ENCODE results near the gene SH3RF1.

The SH3RF1 gene

GRCh38 chr4:169133932-169134331 is 136.8 kb downstream of the SH3RF1 start:
- DNase-seq (ENCODE audit: low read depth): no peak

GRCh38 chr4:169132561-169133305 is 138.0 kb downstream of the SH3RF1 start:
- DNase-seq (ENCODE audit: low read depth): no peak

DNA sequence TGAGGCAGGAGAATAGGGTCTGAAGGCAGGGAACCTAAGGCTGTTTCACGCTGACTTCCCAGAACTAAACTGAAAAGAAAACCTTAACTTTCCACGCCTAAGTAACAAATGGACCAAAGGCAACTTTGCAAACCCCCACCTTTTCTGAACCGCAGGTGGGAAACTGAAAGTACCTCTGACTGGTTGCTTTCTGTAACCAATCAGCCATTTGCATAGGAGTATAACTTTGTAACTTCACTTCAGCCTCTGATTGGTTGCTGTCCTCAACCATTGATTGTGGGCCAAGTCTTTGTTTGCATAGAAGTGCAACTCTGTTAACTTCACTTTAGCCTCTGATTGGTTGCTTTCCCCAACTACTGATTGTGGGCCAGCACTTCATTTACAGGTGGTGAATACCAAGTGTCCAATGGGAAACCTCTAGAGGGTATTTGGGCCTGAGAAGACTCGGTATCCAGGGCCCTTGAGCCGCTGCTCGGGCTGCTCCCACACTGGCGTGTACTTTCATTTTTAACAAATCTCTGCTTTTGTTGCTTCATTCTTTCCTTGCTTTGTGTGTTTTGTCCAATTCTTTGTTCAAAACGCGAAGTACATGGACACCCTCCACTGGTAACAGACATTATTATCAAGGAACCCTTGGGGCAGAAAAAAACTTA is 139.1 kb downstream of the SH3RF1 start:
- DNase-seq (ENCODE audit: low read depth): no peak

DNA sequence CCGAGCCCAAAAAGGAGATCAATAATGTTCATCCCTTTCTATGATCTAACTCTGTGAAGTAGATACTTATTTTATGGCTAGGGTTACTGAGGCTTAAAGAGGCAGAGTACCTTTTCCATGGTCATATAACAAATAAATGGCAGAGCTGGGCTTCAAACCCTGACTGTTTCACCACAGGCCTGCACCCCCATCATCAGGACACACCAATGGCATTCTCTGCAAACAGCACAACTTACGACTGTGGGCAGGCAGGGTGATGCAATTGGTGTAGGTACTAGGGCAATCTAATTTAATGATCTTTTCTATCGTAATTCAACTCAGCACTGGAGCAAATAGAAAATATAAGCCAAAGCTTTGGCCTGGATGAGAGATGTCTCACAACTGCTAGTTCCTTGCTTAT is 141.9 kb downstream of the SH3RF1 start:
- no peak for DNase-seq (ENCODE audit: low read depth)

DNA sequence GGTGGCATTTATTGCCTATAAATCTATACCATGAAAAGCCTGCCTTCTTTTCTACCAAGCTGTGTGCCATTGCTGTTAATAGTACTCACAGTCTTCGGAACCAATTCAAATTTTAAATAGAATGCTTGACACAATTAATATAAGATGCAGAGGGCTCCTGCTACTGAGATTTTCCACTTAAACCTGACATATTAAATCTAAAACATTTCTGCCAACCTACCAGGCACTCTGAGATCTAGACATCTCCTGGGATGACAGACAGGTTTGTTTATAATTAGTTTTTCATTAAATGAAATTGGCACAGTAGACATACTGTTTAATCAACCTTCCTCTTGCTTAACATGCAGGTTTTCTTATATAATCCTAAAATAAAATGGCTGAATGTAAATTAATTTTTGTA is 143.4 kb downstream of the SH3RF1 start:
- no peak for DNase-seq (ENCODE audit: low read depth)

DNA sequence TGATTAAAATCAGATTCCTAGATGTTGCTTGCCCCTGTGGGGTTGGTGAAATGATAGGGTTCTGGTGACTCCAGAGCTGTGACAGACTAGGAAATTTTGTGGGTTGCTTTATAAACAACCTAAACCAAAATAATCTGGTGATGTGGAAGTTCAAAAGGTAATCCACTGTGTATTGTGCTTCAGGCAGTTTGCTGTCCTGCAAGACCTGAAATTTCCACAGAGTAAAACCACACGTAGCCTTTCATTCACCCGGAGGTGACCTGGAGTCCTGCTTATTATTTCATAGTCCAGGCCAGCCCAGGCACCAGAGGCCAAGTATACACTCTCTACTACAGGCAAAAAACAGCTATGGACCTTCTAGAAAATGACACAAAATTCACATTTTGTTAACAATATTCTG is 146.1 kb downstream of the SH3RF1 start:
- DNase-seq (ENCODE audit: low read depth): no peak

DNA sequence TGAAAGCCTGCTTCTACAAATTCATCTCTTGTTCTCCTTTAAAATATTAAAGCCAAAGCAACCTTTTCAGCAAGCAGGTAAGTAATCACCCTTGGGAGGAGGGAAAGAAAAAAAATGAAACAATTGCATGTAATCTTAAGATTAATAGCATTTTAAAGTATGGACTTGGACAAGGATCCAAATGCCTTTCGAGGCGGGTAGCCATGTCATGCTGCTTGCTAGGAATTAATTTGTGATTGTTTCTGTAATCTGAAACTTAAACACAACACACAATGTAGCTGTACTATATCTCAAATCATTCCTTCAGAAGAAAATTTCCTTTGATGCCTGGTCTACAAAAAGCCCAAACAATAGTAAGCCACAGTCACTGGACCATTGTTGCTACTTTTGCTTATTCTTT is 148.3 kb downstream of the SH3RF1 start:
- no peak for DNase-seq (ENCODE audit: low read depth)

- no peak for DNase-seq (ENCODE audit: low read depth)
These were observed 148.8 kb downstream of the SH3RF1 start for GRCh38 chr4:169121861-169122382.

DNA sequence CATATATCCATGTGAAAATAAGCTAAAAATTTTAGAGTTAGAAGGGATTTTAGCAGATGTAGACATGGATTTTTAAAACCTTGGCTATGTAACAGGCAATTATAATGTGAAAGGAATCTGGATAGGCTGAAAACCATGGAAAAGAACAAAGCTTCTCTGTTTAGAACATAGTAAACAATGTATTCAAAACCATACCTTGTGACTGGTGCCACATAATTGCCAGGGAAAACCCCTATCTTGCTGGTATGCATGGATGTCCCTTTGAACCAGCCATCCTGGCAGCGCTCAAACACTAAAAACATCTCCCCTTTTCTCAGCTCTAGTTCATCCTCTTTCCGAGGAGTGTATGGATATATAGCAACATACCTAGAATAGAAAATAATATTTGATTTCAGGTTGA is 150.1 kb downstream of the SH3RF1 start:
- no peak for DNase-seq (ENCODE audit: low read depth)

GRCh38 chr4:169119536-169119935 is 151.2 kb downstream of the SH3RF1 start:
- DNase-seq (ENCODE audit: low read depth): no peak

- no peak for DNase-seq (ENCODE audit: low read depth)
These were observed 153.1 kb downstream of the SH3RF1 start for GRCh38 chr4:169117591-169118081.

DNA sequence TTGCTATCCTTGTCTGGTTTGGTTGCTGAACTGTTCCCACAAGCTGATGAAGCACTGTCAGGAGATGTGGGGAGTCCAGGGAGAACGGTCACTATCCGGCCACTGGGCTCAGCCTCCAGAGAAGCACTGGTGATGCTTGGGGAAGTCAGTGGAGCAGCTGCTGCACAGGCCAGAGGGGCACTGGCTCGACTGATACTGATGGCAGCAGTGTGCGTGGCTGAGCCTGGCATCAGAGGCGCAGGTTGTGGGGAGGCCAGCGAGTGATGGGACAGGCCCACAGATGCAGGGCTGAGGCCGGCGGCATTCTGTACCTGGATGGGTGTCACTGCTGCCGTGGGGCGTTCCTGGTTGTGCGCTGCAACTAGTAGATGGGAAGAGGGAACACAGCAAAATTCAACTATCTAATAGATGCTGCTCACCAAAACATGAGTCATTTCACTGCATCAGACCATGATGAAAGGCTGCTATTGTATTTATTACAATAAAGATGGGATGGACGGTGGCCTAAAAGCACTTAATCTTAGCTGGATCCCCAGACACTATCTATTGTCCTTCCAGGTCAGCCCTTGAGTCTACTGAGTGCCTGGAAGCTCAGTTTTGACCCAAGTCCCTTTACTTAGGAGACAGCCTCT is 154.4 kb downstream of the SH3RF1 start:
- DNase-seq (ENCODE audit: low read depth): no peak

GRCh38 chr4:169115897-169116254 is 154.9 kb downstream of the SH3RF1 start:
- DNase-seq (ENCODE audit: low read depth): no peak

DNA sequence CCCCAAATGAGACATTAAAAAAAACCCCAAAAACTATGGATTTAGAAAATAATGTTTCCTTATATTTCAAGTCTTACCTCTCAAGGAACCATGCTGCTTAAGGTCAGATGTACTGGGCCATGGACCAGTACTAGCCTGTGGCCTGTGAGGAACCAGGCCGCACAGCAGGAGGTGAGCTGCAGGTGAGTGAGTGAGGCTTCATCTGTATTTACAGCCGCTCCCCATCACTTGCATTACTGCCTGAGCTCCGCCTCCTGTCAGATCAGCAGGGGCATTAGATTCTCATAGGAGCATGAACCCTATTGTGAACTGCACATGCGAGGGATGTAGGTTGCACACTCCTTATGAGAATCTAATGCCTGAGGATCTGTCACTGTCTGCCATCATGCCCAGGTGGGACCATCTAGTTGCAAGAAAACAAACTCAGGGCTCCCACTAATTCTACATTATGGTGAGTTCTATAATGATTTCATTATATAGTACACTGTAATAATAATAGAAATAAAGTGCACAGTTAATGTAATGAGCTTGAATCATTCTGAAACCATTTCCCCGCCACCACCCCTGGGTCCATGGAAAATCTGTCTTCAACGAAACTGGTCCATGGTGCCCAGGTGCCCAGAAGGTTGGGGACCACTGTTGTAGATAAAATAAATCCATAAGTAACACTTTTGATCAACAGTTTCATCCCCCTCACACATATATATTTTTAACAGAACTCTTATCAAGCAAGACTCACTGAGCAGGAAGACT is 155.4 kb downstream of the SH3RF1 start:
- no peak for DNase-seq (ENCODE audit: low read depth)

DNA sequence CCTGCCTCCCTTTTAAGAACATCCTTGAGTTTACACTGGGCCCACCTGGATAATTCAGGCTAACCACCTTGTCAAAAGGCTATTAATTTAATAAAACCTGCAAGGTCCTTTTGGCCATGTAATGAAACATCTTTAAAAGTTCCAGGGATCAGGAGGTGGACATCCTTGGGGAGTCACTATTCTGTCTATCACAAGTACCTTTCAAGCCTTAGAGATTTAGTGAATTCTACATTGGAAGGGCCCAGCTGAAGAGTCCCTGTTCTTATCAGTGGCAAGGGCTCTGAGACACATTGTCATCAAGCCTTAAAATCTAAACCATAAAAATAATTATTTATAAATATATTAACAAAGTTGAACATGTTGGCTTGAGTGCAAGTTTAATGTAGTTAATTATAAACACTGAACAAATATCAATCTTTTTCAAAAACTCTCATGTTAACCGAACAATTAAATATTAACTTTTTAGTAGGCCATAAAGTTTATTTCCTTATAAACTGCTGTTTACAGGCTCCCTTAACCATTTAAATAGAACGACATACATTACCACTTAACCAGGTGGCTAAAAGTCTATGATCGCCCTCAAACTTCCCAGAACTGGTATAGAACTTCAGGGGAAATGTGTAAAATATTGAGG is 156.3 kb downstream of the SH3RF1 start:
- no peak for DNase-seq (ENCODE audit: low read depth)

GRCh38 chr4:169110633-169111032 is 160.1 kb downstream of the SH3RF1 start:
- no peak for DNase-seq (ENCODE audit: low read depth)

GRCh38 chr4:169109035-169109675 is 161.6 kb downstream of the SH3RF1 start:
- DNase-seq (ENCODE audit: low read depth): no peak

GRCh38 chr4:169108303-169108702 is 162.5 kb downstream of the SH3RF1 start:
- DNase-seq (ENCODE audit: low read depth): no peak

GRCh38 chr4:169107528-169107927 is 163.2 kb downstream of the SH3RF1 start:
- DNase-seq (ENCODE audit: low read depth): no peak

- DNase-seq (ENCODE audit: low read depth): no peak
These were observed 164.0 kb downstream of the SH3RF1 start for GRCh38 chr4:169106696-169107229.

- no peak for DNase-seq (ENCODE audit: low read depth)
These were observed 165.1 kb downstream of the SH3RF1 start for GRCh38 chr4:169105620-169106019.

All from T-helper 22 cell (primary cell).